SK-N-SH treated with all-trans-retinoic acid at 6 μM for 48 hours (cell line): ENCODE results near the gene HECTD4.

Experiments used
- ESRRG ChIP-seq: fragments of 250-450 bp; sonication (Bioruptor Pico); IDR thresholded peaks from 2 replicates; pipeline ENCODE4 v1.6.1; 2021; ENCODE audit warnings: mild to moderate bottlenecking
- RARB ChIP-seq: fragments of 250-450 bp; sonication (Bioruptor Pico); IDR thresholded peaks from 2 replicates; pipeline ENCODE4 v1.8.0; 2021; ENCODE audit warnings: mild to moderate bottlenecking, moderate library complexity
- TCF4 ChIP-seq: fragments of 250-450 bp; sonication (Bioruptor Pico); IDR thresholded peaks from 2 replicates; pipeline ENCODE4 v1.8.0; 2021; ENCODE audit warnings: mild to moderate bottlenecking, moderate library complexity, borderline replicate concordance
- ZFP3 ChIP-seq: fragments of 250-450 bp; sonication (Bioruptor Pico); IDR thresholded peaks from 2 replicates; pipeline ENCODE4 v1.5.0; 2020; ENCODE audit warnings: mild to moderate bottlenecking, moderate library complexity
- ZFP30 ChIP-seq: fragments of 450-650 bp; formaldehyde crosslinking; IDR thresholded peaks from 2 replicates; pipeline ENCODE4 v1.5.0; 2022; ENCODE audit warnings: mild to moderate bottlenecking, moderate library complexity
- TF ChIP-seq, protein P1 (sequence below): fragments of 250-450 bp; sonication (Bioruptor Pico); IDR thresholded peaks from 2 replicates; pipeline ENCODE4 v1.5.1; 2020; ENCODE audit warnings: low read depth, mild to moderate bottlenecking, moderate library complexity
- TF ChIP-seq, protein P2 (sequence below): fragments of 250-450 bp; sonication (Bioruptor Pico); IDR thresholded peaks from 2 replicates; pipeline ENCODE4 v1.5.1; 2021; ENCODE audit warnings: mild to moderate bottlenecking, moderate library complexity
- TF ChIP-seq, protein P3 (sequence below): fragments of 250-450 bp; sonication (Bioruptor Pico); IDR thresholded peaks from 2 replicates; pipeline ENCODE4 v1.8.0; 2020; ENCODE audit warnings: mild to moderate bottlenecking, moderate library complexity, borderline replicate concordance
- TF ChIP-seq, protein P4 (sequence below): fragments of 250-450 bp; sonication (Bioruptor Pico); IDR thresholded peaks from 2 replicates; pipeline ENCODE4 v1.8.0; 2021; ENCODE audit warnings: low read depth, mild to moderate bottlenecking, moderate library complexity, borderline replicate concordance

DNA sequence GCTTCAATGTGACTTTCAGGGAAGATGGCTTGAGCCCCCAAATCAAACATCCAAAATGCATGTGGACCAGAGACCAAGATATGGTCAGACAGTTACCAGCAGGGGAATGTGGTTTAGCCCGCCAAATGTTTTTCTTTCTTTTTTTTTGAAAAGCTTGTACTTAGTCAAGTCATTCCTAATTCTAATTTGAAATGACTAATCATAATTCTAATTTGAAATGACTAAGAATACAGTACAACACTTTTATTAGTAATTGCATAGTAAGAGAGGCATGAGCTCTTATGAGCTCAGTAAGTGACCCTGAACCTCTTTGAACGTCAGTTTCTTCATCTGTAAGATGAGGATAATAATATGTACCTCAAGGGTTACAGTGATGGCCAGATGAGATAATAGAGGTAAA is 72.4 kb downstream of the HECTD4 start:
- TF ChIP-seq ZFP30, result no peak
- TF ChIP-seq, protein P1, sequence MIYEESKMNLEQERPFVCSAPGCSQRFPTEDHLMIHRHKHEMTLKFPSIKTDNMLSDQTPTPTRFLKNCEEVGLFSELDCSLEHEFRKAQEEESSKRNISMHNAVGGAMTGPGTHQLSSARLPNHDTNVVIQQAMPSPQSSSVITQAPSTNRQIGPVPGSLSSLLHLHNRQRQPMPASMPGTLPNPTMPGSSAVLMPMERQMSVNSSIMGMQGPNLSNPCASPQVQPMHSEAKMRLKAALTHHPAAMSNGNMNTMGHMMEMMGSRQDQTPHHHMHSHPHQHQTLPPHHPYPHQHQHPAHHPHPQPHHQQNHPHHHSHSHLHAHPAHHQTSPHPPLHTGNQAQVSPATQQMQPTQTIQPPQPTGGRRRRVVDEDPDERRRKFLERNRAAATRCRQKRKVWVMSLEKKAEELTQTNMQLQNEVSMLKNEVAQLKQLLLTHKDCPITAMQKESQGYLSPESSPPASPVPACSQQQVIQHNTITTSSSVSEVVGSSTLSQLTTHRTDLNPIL, result no peak
- TF ChIP-seq, protein P2, sequence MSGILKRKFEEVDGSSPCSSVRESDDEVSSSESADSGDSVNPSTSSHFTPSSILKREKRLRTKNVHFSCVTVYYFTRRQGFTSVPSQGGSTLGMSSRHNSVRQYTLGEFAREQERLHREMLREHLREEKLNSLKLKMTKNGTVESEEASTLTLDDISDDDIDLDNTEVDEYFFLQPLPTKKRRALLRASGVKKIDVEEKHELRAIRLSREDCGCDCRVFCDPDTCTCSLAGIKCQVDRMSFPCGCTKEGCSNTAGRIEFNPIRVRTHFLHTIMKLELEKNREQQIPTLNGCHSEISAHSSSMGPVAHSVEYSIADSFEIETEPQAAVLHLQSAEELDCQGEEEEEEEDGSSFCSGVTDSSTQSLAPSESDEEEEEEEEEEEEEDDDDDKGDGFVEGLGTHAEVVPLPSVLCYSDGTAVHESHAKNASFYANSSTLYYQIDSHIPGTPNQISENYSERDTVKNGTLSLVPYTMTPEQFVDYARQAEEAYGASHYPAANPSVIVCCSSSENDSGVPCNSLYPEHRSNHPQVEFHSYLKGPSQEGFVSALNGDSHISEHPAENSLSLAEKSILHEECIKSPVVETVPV (CRISPR knock-in tag), result no peak
- TF ChIP-seq, protein P3, sequence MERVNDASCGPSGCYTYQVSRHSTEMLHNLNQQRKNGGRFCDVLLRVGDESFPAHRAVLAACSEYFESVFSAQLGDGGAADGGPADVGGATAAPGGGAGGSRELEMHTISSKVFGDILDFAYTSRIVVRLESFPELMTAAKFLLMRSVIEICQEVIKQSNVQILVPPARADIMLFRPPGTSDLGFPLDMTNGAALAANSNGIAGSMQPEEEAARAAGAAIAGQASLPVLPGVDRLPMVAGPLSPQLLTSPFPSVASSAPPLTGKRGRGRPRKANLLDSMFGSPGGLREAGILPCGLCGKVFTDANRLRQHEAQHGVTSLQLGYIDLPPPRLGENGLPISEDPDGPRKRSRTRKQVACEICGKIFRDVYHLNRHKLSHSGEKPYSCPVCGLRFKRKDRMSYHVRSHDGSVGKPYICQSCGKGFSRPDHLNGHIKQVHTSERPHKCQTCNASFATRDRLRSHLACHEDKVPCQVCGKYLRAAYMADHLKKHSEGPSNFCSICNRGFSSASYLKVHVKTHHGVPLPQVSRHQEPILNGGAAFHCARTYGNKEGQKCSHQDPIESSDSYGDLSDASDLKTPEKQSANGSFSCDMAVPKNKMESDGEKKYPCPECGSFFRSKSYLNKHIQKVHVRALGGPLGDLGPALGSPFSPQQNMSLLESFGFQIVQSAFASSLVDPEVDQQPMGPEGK (CRISPR knock-in tag), result no peak
- TF ChIP-seq TCF4 (CRISPR knock-in tag), result no peak
- TF ChIP-seq ESRRG, result no peak
- TF ChIP-seq RARB (CRISPR knock-in tag), result no peak
- TF ChIP-seq, protein P4, sequence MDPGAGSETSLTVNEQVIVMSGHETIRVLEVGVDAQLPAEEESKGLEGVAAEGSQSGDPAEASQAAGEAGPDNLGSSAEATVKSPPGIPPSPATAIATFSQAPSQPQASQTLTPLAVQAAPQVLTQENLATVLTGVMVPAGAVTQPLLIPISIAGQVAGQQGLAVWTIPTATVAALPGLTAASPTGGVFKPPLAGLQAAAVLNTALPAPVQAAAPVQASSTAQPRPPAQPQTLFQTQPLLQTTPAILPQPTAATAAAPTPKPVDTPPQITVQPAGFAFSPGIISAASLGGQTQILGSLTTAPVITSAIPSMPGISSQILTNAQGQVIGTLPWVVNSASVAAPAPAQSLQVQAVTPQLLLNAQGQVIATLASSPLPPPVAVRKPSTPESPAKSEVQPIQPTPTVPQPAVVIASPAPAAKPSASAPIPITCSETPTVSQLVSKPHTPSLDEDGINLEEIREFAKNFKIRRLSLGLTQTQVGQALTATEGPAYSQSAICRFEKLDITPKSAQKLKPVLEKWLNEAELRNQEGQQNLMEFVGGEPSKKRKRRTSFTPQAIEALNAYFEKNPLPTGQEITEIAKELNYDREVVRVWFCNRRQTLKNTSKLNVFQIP (CRISPR knock-in tag), result no peak
- no peak for TF ChIP-seq ZFP3 (CRISPR knock-in tag)
